ENCODE data around the gene STING1.
"Not testable (repeated sequence)": the region's sequence is repeated elsewhere in the genome, so short reads cannot be mapped to it uniquely, and the experiment has no call there.

Gene STING1

GRCh38 chr5:139481122-139481533 lies 1.4 kb downstream of the STING1 start:
- H3K36me3 ChIP-seq (ENCODE audit: insufficient read depth, low read length): peaks cover 8% of the 10 kb centered on the region; the same call in 1 of the 2 replicates
- H3K9me3 ChIP-seq (ENCODE audit: low read depth, low read length): no peaks in the 10 kb centered on the region
- H3K4me3 ChIP-seq: peak overlapping the region; percentile 92
- DNase-seq (ENCODE audit: low read depth, low spot score): no peak
- no peak overlapping the region for H3K27ac ChIP-seq
- no peak for TF ChIP-seq POLR2AphosphoS5 (IDR thresholded peaks at IDR 0.05; ENCODE audit: borderline replicate concordance, low read depth, low read length)
- no peak for TF ChIP-seq EZH2 (IDR thresholded peaks at IDR 0.05)
- no peak for TF ChIP-seq FOXP2 (optimal IDR thresholded peaks at IDR 0.05; ENCODE audit: control extremely low read depth, extremely low read length, insufficient read depth)
- H3K9ac ChIP-seq (ENCODE audit: insufficient read length): peak overlapping the region; percentile 83

DNA sequence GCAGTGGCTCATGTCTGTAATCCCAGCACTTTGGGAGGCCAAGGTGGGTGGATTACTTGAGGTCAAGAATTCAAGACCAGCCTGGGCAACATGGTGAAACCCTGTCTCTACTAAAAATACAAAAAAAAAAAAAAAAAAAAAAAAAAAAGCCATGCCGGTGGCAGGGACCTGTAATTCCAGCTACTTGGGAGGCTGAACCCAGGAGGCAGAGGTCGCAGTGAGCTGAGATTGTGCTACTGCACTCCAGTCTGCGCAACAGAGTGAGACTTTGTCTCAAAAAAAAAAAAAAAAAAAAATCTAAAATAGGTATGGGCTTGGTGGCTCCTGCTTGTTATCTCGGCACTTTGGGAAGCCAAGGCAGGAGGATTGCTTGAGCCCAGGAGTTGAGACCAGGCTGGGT lies 2.8 kb downstream of the STING1 start:
- DNase-seq (ENCODE audit: low read depth, low spot score); H3K4me3 ChIP-seq; H3K9me3 ChIP-seq (ENCODE audit: low read depth, low read length); H3K9ac ChIP-seq (ENCODE audit: insufficient read length); H3K27ac ChIP-seq: not testable (repeated sequence)
- H3K36me3 ChIP-seq (ENCODE audit: insufficient read depth, low read length): peaks cover 13% of the 10 kb centered on the region; the same call in 1 of the 2 replicates

DNA sequence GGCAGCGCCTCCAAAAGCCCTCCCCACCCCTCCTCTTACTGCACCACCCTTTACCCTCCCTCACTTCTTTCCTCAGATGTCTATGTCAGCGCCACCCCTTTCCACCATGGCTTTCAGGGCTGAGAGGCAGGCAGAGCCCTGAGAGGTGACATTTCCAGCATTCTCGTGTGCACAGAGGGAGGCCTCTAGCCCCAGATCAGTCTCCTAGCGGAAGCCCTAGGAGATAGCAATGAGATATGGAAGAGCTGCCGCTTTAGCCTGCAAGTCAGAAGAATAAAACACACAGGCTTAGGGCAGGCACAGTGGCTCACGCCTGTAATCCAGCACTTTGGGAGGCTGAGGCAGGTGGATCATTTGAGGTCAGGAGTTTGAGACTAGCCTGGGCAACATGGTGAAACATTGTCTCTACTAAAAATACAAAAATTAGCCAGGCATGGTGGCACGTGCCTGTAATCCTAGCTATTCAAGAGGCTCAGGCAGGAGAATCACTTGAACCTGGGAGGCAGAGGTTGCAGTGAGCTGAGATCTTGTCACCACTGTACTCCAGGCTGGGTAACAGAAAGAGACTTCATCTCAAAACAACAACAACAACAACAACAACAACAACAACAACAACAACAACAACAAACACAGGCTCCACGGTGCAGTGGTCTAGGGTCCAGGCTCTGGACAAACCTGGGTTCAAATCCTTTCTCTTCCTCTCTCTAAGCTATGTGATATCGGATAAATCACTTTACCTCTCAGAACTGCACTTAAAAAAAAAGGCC lies 3.7 kb downstream of the STING1 start:
- H3K36me3 ChIP-seq (ENCODE audit: insufficient read depth, low read length): peaks cover 13% of the 10 kb centered on the region; the same call in 1 of the 2 replicates
- H3K9me3 ChIP-seq (ENCODE audit: low read depth, low read length); H3K27ac ChIP-seq; DNase-seq (ENCODE audit: low read depth, low spot score); H3K4me3 ChIP-seq; H3K9ac ChIP-seq (ENCODE audit: insufficient read length): not testable (repeated sequence)

DNA sequence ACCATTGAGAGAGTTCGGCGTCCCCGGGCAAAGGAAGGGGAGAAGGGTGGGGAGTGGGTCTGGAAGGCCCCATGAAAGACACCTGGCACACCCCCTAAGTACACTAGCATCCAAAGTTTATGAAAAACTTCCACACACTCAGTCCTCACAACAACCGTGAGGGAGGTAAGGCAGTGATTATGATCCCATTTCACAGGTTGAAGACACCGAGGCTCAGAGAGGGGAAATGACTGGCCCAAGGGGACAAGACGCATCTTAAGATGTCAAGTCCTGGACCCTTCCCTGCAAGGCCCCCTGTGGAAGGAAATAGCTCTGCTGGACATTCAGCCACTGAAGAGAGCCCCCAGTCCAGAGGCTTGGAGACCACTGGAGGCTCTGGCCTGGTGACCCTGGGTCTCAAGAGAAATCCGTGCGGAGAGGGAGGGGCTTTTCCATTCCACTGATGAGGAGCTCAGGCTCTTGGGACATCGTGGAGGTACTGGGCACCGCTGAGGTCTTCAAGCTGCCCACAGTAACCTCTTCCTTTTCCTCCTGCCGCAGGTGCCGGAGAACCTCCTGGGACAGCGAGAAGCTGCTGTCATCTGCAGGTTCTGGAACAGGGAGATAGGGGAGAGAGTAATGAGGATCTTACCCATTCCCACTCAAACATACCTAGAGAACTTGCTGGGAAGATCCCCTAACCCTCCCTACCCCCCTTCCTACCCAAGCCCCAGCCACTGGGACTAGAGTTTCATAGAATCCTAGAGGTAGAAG lies 6.5 kb downstream of the STING1 start:
- no peak overlapping the region for H3K4me3 ChIP-seq
- no peak for DNase-seq (ENCODE audit: low read depth, low spot score)
- no peaks in the 10 kb centered on the region for H3K9me3 ChIP-seq (ENCODE audit: low read depth, low read length)
- no peak for TF ChIP-seq EZH2 (IDR thresholded peaks at IDR 0.05)
- TF ChIP-seq POLR2AphosphoS5 (IDR thresholded peaks at IDR 0.05; ENCODE audit: borderline replicate concordance, low read depth, low read length): no peak
- no peak for TF ChIP-seq FOXP2 (optimal IDR thresholded peaks at IDR 0.05; ENCODE audit: control extremely low read depth, extremely low read length, insufficient read depth)
- no peak overlapping the region for H3K27ac ChIP-seq
- H3K36me3 ChIP-seq (ENCODE audit: insufficient read depth, low read length): peaks cover 13% of the 10 kb centered on the region; the same call in 1 of the 2 replicates
- H3K9ac ChIP-seq (ENCODE audit: insufficient read length): no peak overlapping the region

DNA sequence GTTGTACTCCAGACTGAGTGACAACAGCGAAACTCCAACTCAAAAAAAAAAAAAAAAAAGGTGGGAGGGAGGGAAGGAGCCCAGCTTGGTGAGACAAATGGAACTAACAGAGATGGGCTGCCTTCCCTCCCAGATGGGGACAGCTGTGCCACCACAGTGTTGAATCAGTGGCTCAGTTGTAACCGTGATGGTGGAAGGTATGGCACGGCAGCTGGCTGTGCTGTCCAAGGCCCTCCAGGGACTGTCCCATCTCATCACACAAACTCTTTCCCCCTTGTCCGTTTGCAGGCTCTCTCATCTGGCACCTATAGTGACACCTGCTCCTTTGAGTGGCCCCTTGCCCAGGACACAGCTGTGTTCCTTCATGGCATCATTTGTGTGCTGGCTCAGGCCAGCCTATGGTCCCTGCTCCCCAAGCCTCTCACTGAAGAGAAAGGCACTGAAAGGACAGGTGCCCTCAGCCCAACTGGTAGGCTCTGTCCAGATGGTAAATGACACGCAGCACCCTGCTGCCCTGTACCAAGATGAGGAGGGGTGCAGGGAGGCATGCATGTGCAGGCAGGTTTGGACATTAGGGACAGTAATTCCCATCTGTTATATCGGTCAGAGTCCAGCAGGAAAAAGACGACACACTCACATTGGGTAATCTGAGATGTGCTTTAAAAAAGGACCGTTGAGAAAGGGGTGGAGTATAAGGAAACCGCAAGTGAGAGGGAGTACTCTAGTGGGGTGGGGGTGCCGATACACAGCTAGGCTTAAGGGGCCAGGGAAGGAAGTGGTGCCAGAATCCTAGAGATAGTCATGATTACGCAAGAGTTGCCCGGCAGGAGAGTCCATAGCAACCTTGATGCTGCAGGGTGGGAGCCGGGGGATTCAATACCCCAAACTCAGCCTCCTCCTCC lies 7.4 kb downstream of the STING1 start:
- Histone ChIP-seq H3K9ac (ENCODE audit: insufficient read length) (no peak overlapping the region), H3K4me3 (no peak overlapping the region), H3K27ac (no peak overlapping the region), H3K9me3 (ENCODE audit: low read depth, low read length) (no peaks in the 10 kb centered on the region), H3K36me3 (ENCODE audit: insufficient read depth, low read length) (peaks cover 13% of the 10 kb centered on the region; the same call in 1 of the 2 replicates)
- peak; percentile 12 for DNase-seq (ENCODE audit: low read depth, low spot score)
- TF ChIP-seq EZH2 (IDR thresholded peaks at IDR 0.05) (no peak), FOXP2 (optimal IDR thresholded peaks at IDR 0.05; ENCODE audit: control extremely low read depth, extremely low read length, insufficient read depth) (no peak), POLR2AphosphoS5 (IDR thresholded peaks at IDR 0.05; ENCODE audit: borderline replicate concordance, low read depth, low read length) (no peak)

- Histone ChIP-seq H3K9ac (ENCODE audit: insufficient read length) (peak overlapping the region; percentile 26), H3K27ac (no peak overlapping the region), H3K36me3 (ENCODE audit: insufficient read depth, low read length) (peaks cover 9% of the 10 kb centered on the region; the same call in 1 of the 2 replicates), H3K9me3 (ENCODE audit: low read depth, low read length) (no peaks in the 10 kb centered on the region), H3K4me3 (no peak overlapping the region)
- TF ChIP-seq EZH2 (IDR thresholded peaks at IDR 0.05) (no peak), FOXP2 (optimal IDR thresholded peaks at IDR 0.05; ENCODE audit: control extremely low read depth, extremely low read length, insufficient read depth) (no peak), POLR2AphosphoS5 (IDR thresholded peaks at IDR 0.05; ENCODE audit: borderline replicate concordance, low read depth, low read length) (no peak)
- DNase-seq (ENCODE audit: low read depth, low spot score): no peak
These were observed 9.0 kb downstream of the STING1 start for GRCh38 chr5:139473565-139473964.

DNA sequence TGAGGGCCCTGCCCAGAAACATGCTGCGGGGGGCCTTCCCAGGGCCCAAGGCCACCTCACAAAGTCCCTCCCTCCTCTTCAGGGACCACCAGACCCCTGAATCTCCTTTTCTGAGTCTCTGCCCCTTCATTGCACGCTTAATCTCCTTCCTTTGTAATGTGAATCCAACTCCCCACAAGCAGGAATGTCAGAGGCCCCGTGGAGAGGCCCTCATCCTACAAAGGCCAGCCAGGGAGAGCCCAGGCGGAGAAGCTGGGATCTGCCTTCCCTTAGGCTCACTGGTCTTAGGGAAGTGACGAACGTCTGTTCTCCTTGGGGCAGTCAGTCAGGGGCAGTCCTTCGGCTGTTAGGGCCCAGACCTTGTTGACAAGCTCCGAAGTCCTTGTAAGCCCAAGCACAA lies 9.5 kb downstream of the STING1 start:
- DNase-seq (ENCODE audit: low read depth, low spot score): no peak
- Histone ChIP-seq H3K9ac (ENCODE audit: insufficient read length) (peak overlapping the region; percentile 26), H3K36me3 (ENCODE audit: insufficient read depth, low read length) (peaks cover 9% of the 10 kb centered on the region; the same call in 1 of the 2 replicates), H3K4me3 (no peak overlapping the region), H3K27ac (no peak overlapping the region), H3K9me3 (ENCODE audit: low read depth, low read length) (no peaks in the 10 kb centered on the region)
- TF ChIP-seq FOXP2 (optimal IDR thresholded peaks at IDR 0.05; ENCODE audit: control extremely low read depth, extremely low read length, insufficient read depth) (no peak), POLR2AphosphoS5 (IDR thresholded peaks at IDR 0.05; ENCODE audit: borderline replicate concordance, low read depth, low read length) (no peak), EZH2 (IDR thresholded peaks at IDR 0.05) (no peak)

GRCh38 chr5:139472386-139473030 lies 10.1 kb downstream of the STING1 start:
- peaks cover 5% of the 10 kb centered on the region; the same call in 1 of the 2 replicates for H3K36me3 ChIP-seq (ENCODE audit: insufficient read depth, low read length)
- no peak overlapping the region for H3K9ac ChIP-seq (ENCODE audit: insufficient read length)
- DNase-seq (ENCODE audit: low read depth, low spot score): no peak
- TF ChIP-seq FOXP2 (optimal IDR thresholded peaks at IDR 0.05; ENCODE audit: control extremely low read depth, extremely low read length, insufficient read depth): no peak
- no peak for TF ChIP-seq POLR2AphosphoS5 (IDR thresholded peaks at IDR 0.05; ENCODE audit: borderline replicate concordance, low read depth, low read length)
- no peak for TF ChIP-seq EZH2 (IDR thresholded peaks at IDR 0.05)
- H3K27ac ChIP-seq: no peak overlapping the region
- no peaks in the 10 kb centered on the region for H3K9me3 ChIP-seq (ENCODE audit: low read depth, low read length)
- no peak overlapping the region for H3K4me3 ChIP-seq

All from SK-N-MC (cell line).